T-helper 1 cell treated with Interleukin-12 subunit alpha and Interleukin-12 subunit beta and Interleukin-4 antibody, amounts not matched to agents 30 μg/mL and 1 μg/mL, for 36 hours (primary cell): ENCODE results near the gene TRMT10C.
A peak's percentile ranks its signal among the peaks of the same experiment; 100 is the strongest.
"Not testable (repeated sequence)": the region's sequence is repeated elsewhere in the genome, so short reads cannot be mapped to it uniquely, and the experiment has no call there.

Source experiments
- H3K27ac Mint-ChIP-seq: one replicate; pipeline ENCODE4 v1.8.0; 2021; ENCODE audit warnings: mild to moderate bottlenecking, mixed read lengths
- H3K27me3 Mint-ChIP-seq: one replicate; pipeline ENCODE4 v1.8.0; 2021; ENCODE audit warnings: low read depth, mixed read lengths
- H3K36me3 Mint-ChIP-seq: one replicate; pipeline ENCODE4 v1.8.0; 2021; ENCODE audit warnings: low read depth, mixed read lengths
- H3K4me1 Mint-ChIP-seq: one replicate; pipeline ENCODE4 v1.8.0; 2021; ENCODE audit warnings: low read depth, mixed read lengths
- H3K4me3 Mint-ChIP-seq: one replicate; pipeline ENCODE4 v1.8.0; 2021; ENCODE audit warnings: mild to moderate bottlenecking, moderate library complexity, mixed read lengths
- H3K9me3 Mint-ChIP-seq: one replicate; pipeline ENCODE4 v1.8.0; 2021; ENCODE audit warnings: mixed read lengths

Gene TRMT10C

GRCh38 chr3:101571028-101571895 lies 9.6 kb downstream of the TRMT10C start:
- Mint-ChIP-seq H3K36me3 (peaks cover 16% of the 10 kb centered on the region), H3K4me3 (peak overlapping the region; percentile 9), H3K4me1 (peaks cover 36% of the 10 kb centered on the region), H3K27me3 (no peaks in the 10 kb centered on the region), H3K27ac (peak overlapping the region; percentile 18), H3K9me3 (no peaks in the 10 kb centered on the region)

GRCh38 chr3:101573449-101574387 lies 12.1 kb downstream of the TRMT10C start, which contains the start of gene PCNP:
Gene PCNP (plus strand): TSS chr3:101574180. CDS start chr3:101574216, 36 bp downstream.
- H3K4me3 Mint-ChIP-seq: peak within 1 kb of the TSS; percentile 97
- H3K27ac Mint-ChIP-seq: peak within 1 kb of the TSS; percentile 99
- H3K27me3 Mint-ChIP-seq: no peaks in the 10 kb centered on the region
- H3K4me1 Mint-ChIP-seq: peaks cover 30% of the 10 kb centered on the region
- H3K36me3 Mint-ChIP-seq: peaks cover 8% of the 10 kb centered on the region
- no peaks in the 10 kb centered on the region for H3K9me3 Mint-ChIP-seq

- H3K36me3 Mint-ChIP-seq: peaks cover 10% of the 10 kb centered on the region
- peak overlapping the region; percentile 97 for H3K4me3 Mint-ChIP-seq
- peaks cover 35% of the 10 kb centered on the region for H3K4me1 Mint-ChIP-seq
- peak overlapping the region; percentile 99 for H3K27ac Mint-ChIP-seq
- no peaks in the 10 kb centered on the region for H3K27me3 Mint-ChIP-seq
- no peaks in the 10 kb centered on the region for H3K9me3 Mint-ChIP-seq
These were observed 12.9 kb downstream of the TRMT10C start for GRCh38 chr3:101574388-101575112.

- no peaks in the 10 kb centered on the region for H3K27me3 Mint-ChIP-seq
- H3K4me3 Mint-ChIP-seq: no peak overlapping the region
- no peak overlapping the region for H3K27ac Mint-ChIP-seq
- H3K4me1 Mint-ChIP-seq: peaks cover 34% of the 10 kb centered on the region
- H3K9me3 Mint-ChIP-seq: no peaks in the 10 kb centered on the region
- H3K36me3 Mint-ChIP-seq: peaks cover 16% of the 10 kb centered on the region
These were observed 15.6 kb downstream of the TRMT10C start for GRCh38 chr3:101577286-101577685.

GRCh38 chr3:101588616-101589015 lies 26.9 kb downstream of the TRMT10C start:
- Mint-ChIP-seq H3K9me3 (no peaks in the 10 kb centered on the region), H3K27me3 (no peaks in the 10 kb centered on the region), H3K36me3 (peaks cover 42% of the 10 kb centered on the region), H3K27ac (no peak overlapping the region), H3K4me1 (peaks cover 14% of the 10 kb centered on the region), H3K4me3 (no peak overlapping the region)

GRCh38 chr3:101591071-101591470 lies 29.4 kb downstream of the TRMT10C start:
- Mint-ChIP-seq H3K4me1 (peaks cover 17% of the 10 kb centered on the region), H3K4me3 (no peak overlapping the region), H3K27ac (no peak overlapping the region), H3K36me3 (peaks cover 39% of the 10 kb centered on the region), H3K9me3 (no peaks in the 10 kb centered on the region), H3K27me3 (no peaks in the 10 kb centered on the region)

GRCh38 chr3:101602731-101603130 lies 41.1 kb downstream of the TRMT10C start:
- Mint-ChIP-seq H3K4me1 (no peaks in the 10 kb centered on the region), H3K36me3 (peaks cover 11% of the 10 kb centered on the region), H3K4me3 (no peak overlapping the region), H3K27ac (no peak overlapping the region), H3K9me3 (no peaks in the 10 kb centered on the region), H3K27me3 (no peaks in the 10 kb centered on the region)

GRCh38 chr3:101603184-101603583 lies 41.5 kb downstream of the TRMT10C start:
- H3K9me3 Mint-ChIP-seq: no peaks in the 10 kb centered on the region
- no peaks in the 10 kb centered on the region for H3K27me3 Mint-ChIP-seq
- H3K4me3 Mint-ChIP-seq: no peak overlapping the region
- peaks cover 11% of the 10 kb centered on the region for H3K36me3 Mint-ChIP-seq
- H3K27ac Mint-ChIP-seq: no peak overlapping the region
- no peaks in the 10 kb centered on the region for H3K4me1 Mint-ChIP-seq

- H3K36me3 Mint-ChIP-seq, H3K4me3 Mint-ChIP-seq, H3K27me3 Mint-ChIP-seq, H3K27ac Mint-ChIP-seq, H3K4me1 Mint-ChIP-seq, H3K9me3 Mint-ChIP-seq: not testable (repeated sequence)
These were observed 43.7 kb downstream of the TRMT10C start for GRCh38 chr3:101605398-101605797.

GRCh38 chr3:101611023-101611422 lies 49.4 kb downstream of the TRMT10C start:
- no peak overlapping the region for H3K27ac Mint-ChIP-seq
- H3K4me3 Mint-ChIP-seq: no peak overlapping the region
- no peaks in the 10 kb centered on the region for H3K36me3 Mint-ChIP-seq
- H3K9me3 Mint-ChIP-seq: no peaks in the 10 kb centered on the region
- no peaks in the 10 kb centered on the region for H3K4me1 Mint-ChIP-seq
- H3K27me3 Mint-ChIP-seq: no peaks in the 10 kb centered on the region

GRCh38 chr3:101613014-101613413 lies 51.3 kb downstream of the TRMT10C start:
- not testable (repeated sequence) for H3K27me3 Mint-ChIP-seq, H3K9me3 Mint-ChIP-seq, H3K4me1 Mint-ChIP-seq, H3K36me3 Mint-ChIP-seq, H3K27ac Mint-ChIP-seq, H3K4me3 Mint-ChIP-seq

GRCh38 chr3:101615525-101615924 lies 53.9 kb downstream of the TRMT10C start:
- Mint-ChIP-seq H3K27me3 (no peaks in the 10 kb centered on the region), H3K9me3 (no peaks in the 10 kb centered on the region), H3K4me1 (no peaks in the 10 kb centered on the region), H3K4me3 (no peak overlapping the region), H3K36me3 (no peaks in the 10 kb centered on the region), H3K27ac (no peak overlapping the region)
